ENCODE measurements around the gene MPPED1. TPM values are rescaled to one million over a fixed set of nuclear protein-coding genes. Genes with fewer than 3 reads are reported as not detected.

Gene MPPED1
- total RNA-seq, 2 donors from 2014 or later, result not detected

GRCh38 chr22:43434928-43435311 lies 23.1 kb downstream of the MPPED1 start:
- DNase-seq (ENCODE audit: low spot score) (no peak), ATAC-seq (no peak)
- Mint-ChIP-seq H3K27ac (no peak overlapping the region), H3K27me3 (peaks cover 15 to 26% of the 10 kb centered on the region in 2 donors), H3K4me3 (no peak overlapping the region), H3K4me1 (ENCODE audit: low read depth in 2 of 2) (no peaks in the 10 kb centered on the region), H3K9me3 (no peaks in the 10 kb centered on the region), H3K36me3 (no peaks in the 10 kb centered on the region)

DNA sequence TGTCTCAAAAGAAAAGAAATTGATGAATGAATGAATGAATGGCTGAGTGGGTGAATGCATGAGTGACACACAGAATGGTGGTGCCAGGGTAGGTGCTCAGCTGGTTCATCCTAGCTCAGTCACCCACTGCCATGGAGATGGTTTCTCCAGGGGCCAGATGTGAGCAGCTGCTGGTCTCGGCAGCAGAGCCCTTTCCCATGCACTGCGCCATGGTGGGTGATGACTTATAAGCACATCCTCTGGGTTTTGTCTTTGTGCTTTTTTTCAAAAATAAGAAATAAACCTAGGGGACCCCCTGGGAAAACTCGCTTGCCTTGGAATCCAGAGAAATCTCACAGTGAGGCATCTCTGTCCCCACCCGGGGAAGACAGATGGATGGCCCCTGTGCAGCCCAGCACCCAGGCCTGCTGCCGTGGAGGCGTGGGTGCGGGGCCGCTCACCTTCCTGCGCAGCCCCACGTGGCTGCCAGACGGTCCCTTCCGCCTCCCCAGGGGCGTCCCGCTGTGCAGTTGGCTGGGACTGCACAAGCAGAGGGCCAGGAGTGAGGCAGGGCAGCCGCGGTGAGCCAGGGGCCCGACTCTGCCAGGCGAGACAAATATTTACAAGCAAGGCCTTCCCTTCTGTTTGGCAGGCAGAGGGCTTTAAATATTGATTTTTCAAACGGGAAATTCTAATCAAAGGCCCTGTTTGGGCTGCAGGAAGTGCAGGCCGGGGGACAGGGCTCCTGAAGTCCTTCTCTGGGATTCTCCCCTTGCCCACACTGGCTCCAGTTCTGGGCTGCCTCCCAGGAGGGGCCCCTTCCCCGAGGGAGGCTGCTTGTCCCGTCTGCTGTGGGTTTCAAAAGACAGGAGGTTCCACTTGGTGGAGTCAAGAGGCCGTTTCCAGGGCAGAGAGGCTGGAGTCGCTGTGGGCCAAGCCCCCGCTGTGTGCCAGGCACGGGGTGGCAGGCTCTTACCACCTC lies 24.3 kb downstream of the MPPED1 start:
- no peak for ATAC-seq
- DNase-seq (ENCODE audit: low spot score), result no peak
- H3K36me3 Mint-ChIP-seq, result no peaks in the 10 kb centered on the region
- no peaks in the 10 kb centered on the region for H3K9me3 Mint-ChIP-seq
- no peak overlapping the region for H3K27ac Mint-ChIP-seq
- H3K4me1 Mint-ChIP-seq (ENCODE audit: low read depth in 2 of 2), result no peaks in the 10 kb centered on the region
- H3K27me3 Mint-ChIP-seq, result peaks cover 10 to 22% of the 10 kb centered on the region in 2 donors
- no peak overlapping the region for H3K4me3 Mint-ChIP-seq

- Mint-ChIP-seq H3K4me1 (ENCODE audit: low read depth in 2 of 2) (no peaks in the 10 kb centered on the region), H3K36me3 (no peaks in the 10 kb centered on the region), H3K27ac (no peak overlapping the region), H3K4me3 (no peak overlapping the region), H3K27me3 (peaks cover 3 to 16% of the 10 kb centered on the region in 2 donors), H3K9me3 (no peaks in the 10 kb centered on the region)
- ATAC-seq (no peak), DNase-seq (ENCODE audit: low spot score) (no peak)
Measured at GRCh38 chr22:43436868-43437267, 25.1 kb downstream of the MPPED1 start.

GRCh38 chr22:43437871-43438475 lies 26.2 kb downstream of the MPPED1 start:
- no peak overlapping the region for H3K27ac Mint-ChIP-seq

DNA sequence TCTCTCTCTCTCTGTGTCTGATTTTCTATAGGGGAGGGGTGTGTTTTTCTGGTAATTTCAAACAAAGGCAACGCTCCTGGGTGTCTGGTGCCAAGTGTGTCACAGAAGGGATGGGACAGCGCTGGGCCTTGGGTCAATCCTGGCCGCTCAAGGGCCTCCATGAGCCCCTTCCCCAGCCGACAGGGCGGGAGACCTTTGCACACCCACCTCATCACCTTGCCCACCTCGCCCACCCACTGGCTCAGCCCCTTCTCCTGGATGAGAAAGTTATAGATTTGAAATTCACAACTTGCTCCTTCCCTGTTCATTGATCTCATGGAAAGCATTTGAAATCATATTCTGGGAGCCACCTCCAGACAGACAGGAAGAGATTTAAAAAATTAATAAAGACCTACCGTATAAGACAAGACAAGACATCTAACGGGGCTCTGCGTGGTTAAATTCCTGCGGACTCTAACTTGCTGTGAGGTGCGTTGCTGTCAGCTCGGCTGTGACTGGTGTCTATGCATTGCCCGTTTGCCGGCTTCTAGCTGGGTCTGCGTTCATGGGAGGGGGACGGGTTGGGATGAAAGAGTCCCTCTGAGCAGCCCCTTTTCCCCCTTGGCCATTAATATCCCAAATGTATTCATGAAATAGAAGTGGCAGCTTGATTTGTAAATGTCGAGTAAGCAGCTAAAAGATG lies 27.0 kb downstream of the MPPED1 start:
- H3K4me1 Mint-ChIP-seq (ENCODE audit: low read depth in 2 of 2), result no peaks in the 10 kb centered on the region

More at GRCh38 chr22:43437871-43438475, 26.2 kb downstream of the MPPED1 start:
- Mint-ChIP-seq H3K4me3 (no peak overlapping the region), H3K36me3 (no peaks in the 10 kb centered on the region), H3K27me3 (peaks cover 0 to 18% of the 10 kb centered on the region in 2 donors), H3K9me3 (no peaks in the 10 kb centered on the region), H3K4me1 (ENCODE audit: low read depth in 2 of 2) (no peaks in the 10 kb centered on the region)
- ATAC-seq (no peak), DNase-seq (ENCODE audit: low spot score) (no peak)

GRCh38 chr22:43439368-43440103 lies 27.7 kb downstream of the MPPED1 start:
- Mint-ChIP-seq H3K9me3 (no peaks in the 10 kb centered on the region), H3K36me3 (no peaks in the 10 kb centered on the region), H3K27ac (no peak overlapping the region), H3K4me1 (ENCODE audit: low read depth in 2 of 2) (no peaks in the 10 kb centered on the region), H3K27me3 (peaks cover 0 to 21% of the 10 kb centered on the region in 2 donors), H3K4me3 (no peak overlapping the region)
- ATAC-seq, result peak in 1 of 2 donors; percentile 24
- DNase-seq (ENCODE audit: low spot score), result no peak

More for the DNA sequence above, 27.0 kb downstream of the MPPED1 start:
- no peak overlapping the region for H3K27ac Mint-ChIP-seq
- ATAC-seq (no peak), DNase-seq (ENCODE audit: low spot score) (no peak)
- H3K4me3 Mint-ChIP-seq, result no peak overlapping the region
- H3K27me3 Mint-ChIP-seq, result peaks cover 0 to 21% of the 10 kb centered on the region in 2 donors
- no peaks in the 10 kb centered on the region for H3K9me3 Mint-ChIP-seq
- no peaks in the 10 kb centered on the region for H3K36me3 Mint-ChIP-seq

- H3K27me3 Mint-ChIP-seq, result peaks cover 0 to 21% of the 10 kb centered on the region in 2 donors
- DNase-seq (ENCODE audit: low spot score) (no peak), ATAC-seq (peak in 1 of 2 donors; percentile 36)
- H3K4me3 Mint-ChIP-seq, result no peak overlapping the region
- no peak overlapping the region for H3K27ac Mint-ChIP-seq
- H3K9me3 Mint-ChIP-seq, result no peaks in the 10 kb centered on the region
- H3K4me1 Mint-ChIP-seq (ENCODE audit: low read depth in 2 of 2), result no peaks in the 10 kb centered on the region
- H3K36me3 Mint-ChIP-seq, result no peaks in the 10 kb centered on the region
Measured at GRCh38 chr22:43440104-43440387, 28.2 kb downstream of the MPPED1 start.

- no peak for DNase-seq (ENCODE audit: low spot score)
- no peak for ATAC-seq
- H3K4me1 Mint-ChIP-seq (ENCODE audit: low read depth in 2 of 2), result no peaks in the 10 kb centered on the region
- peaks cover 0 to 18% of the 10 kb centered on the region in 2 donors for H3K27me3 Mint-ChIP-seq
- no peak overlapping the region for H3K27ac Mint-ChIP-seq
- H3K36me3 Mint-ChIP-seq, result no peaks in the 10 kb centered on the region
- no peaks in the 10 kb centered on the region for H3K9me3 Mint-ChIP-seq
- H3K4me3 Mint-ChIP-seq, result no peak overlapping the region
Measured at GRCh38 chr22:43440556-43440955, 28.7 kb downstream of the MPPED1 start.

DNA sequence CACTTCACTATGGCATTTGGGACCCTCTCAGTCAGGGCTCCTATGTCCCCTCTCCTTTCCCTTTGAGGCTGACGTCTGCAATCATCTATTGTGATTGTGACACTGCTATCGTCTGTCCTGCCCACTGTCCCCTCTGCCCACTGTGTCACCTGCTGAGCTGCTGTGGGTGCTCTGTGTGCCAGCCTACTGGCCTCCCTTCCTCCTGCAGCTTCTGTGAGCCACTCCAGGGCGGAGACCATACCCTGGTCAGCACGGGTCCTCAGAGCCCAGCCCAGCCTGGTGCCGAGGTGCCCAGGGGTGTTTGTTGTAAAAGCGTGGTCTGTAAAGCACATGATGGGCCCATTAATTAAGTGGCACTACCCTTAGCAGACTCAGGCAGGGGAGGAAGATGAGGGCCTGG lies 29.4 kb downstream of the MPPED1 start:
- Mint-ChIP-seq H3K27ac (no peak overlapping the region), H3K4me3 (no peak overlapping the region), H3K27me3 (peaks cover 0 to 20% of the 10 kb centered on the region in 2 donors), H3K36me3 (no peaks in the 10 kb centered on the region), H3K9me3 (no peaks in the 10 kb centered on the region), H3K4me1 (ENCODE audit: low read depth in 2 of 2) (no peaks in the 10 kb centered on the region)
- no peak for ATAC-seq
- DNase-seq (ENCODE audit: low spot score), result no peak

- peaks cover 0 to 24% of the 10 kb centered on the region in 2 donors for H3K27me3 Mint-ChIP-seq
- no peak overlapping the region for H3K27ac Mint-ChIP-seq
- no peaks in the 10 kb centered on the region for H3K36me3 Mint-ChIP-seq
- DNase-seq (ENCODE audit: low spot score) (no peak), ATAC-seq (no peak)
- H3K4me3 Mint-ChIP-seq, result no peak overlapping the region
- H3K4me1 Mint-ChIP-seq (ENCODE audit: low read depth in 2 of 2), result no peaks in the 10 kb centered on the region
- H3K9me3 Mint-ChIP-seq, result no peaks in the 10 kb centered on the region
Measured at GRCh38 chr22:43441751-43442150, 29.9 kb downstream of the MPPED1 start.

- no peaks in the 10 kb centered on the region for H3K4me1 Mint-ChIP-seq (ENCODE audit: low read depth in 2 of 2)
- peaks cover 0 to 24% of the 10 kb centered on the region in 2 donors for H3K27me3 Mint-ChIP-seq
- ATAC-seq (peak; percentile 26 to 29), DNase-seq (ENCODE audit: low spot score) (no peak)
- no peak overlapping the region for H3K27ac Mint-ChIP-seq
- H3K36me3 Mint-ChIP-seq, result no peaks in the 10 kb centered on the region
- H3K9me3 Mint-ChIP-seq, result no peaks in the 10 kb centered on the region
- no peak overlapping the region for H3K4me3 Mint-ChIP-seq
Measured at GRCh38 chr22:43442386-43443151, 30.8 kb downstream of the MPPED1 start.

DNA sequence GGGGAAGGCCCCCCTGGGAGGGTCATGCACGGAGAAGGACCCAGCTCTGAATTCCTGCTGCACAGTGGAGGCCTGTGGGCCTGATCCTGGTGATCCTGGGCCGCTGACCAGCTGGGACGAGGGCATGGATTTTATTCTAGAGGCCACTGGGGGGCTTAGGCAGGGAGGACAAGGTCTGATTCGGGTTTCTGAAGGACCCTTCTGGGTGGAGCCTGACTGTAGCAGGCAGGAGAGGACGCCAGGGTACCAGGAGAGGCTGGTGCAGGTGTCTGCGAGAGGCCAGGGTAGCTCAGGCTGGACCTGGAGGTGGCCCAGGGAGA lies 31.3 kb downstream of the MPPED1 start:
- no peaks in the 10 kb centered on the region for H3K36me3 Mint-ChIP-seq
- no peak for ATAC-seq

More for the DNA sequence above, 31.3 kb downstream of the MPPED1 start:
- no peaks in the 10 kb centered on the region for H3K4me1 Mint-ChIP-seq (ENCODE audit: low read depth in 2 of 2)
- H3K4me3 Mint-ChIP-seq, result no peak overlapping the region
- no peaks in the 10 kb centered on the region for H3K9me3 Mint-ChIP-seq
- DNase-seq (ENCODE audit: low spot score), result no peak
- peaks cover 0 to 22% of the 10 kb centered on the region in 2 donors for H3K27me3 Mint-ChIP-seq
- no peak overlapping the region for H3K27ac Mint-ChIP-seq

All from natural killer cell treated with Interleukin-12 subunit alpha and Interleukin-12 subunit beta and Interleukin-15 and Interleukin-18, amount 100 ng/mL, for 72 hours (primary cell).